Measurements from ENCODE around the gene SNTB2. TPM values are rescaled to one million over a fixed set of nuclear protein-coding genes. Genes with fewer than 3 reads are reported as not detected.

SNTB2 gene
- total and polyA plus RNA-seq, 9 of the 15 experiments (the other 6 are each of a cell fraction or from before 2014, with no cell fraction given) = 1.2 to 13.7 (median 5.7) TPM

DNA sequence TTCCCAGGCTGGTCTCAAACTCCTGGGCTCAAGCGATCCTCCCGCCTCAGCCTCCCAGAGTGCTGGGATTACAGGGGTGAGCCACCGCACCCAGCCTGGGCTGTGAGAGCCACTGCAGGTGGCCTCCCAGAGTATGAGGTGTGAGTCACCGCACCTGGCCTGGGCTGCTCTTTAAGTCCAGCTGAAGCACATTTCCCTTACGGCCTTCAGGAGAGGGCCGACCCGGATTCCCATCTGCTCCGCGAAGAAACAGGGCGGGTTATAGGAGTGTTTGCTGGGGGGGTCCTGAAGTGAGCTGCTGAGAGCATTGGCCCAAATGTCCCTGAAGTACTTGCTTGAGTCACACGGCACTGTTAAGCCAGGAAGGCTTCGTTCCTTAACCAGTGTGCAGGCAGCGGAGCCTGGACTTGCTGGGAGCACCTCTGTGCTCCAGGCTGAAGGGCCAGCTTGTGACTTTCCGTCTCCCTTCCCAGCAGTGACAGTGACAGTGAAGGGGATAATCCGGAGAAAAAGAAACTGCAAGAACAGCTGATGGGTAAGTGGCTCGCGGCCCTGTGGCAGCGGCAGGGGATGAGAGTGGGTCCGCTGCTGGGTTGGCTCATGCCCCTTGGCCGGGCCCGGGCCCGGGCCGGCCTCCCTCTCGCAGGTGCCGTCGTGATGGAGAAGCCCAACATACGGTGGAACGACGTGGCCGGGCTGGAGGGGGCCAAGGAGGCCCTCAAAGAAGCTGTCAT is 131.4 kb downstream of the SNTB2 start:
- FAIRE-seq (no peak), ATAC-seq (no peak), DNase-seq (ENCODE audit: extremely low read depth in 1 of 4, low spot score in 3 of 4) (no peak)
- WGBS (ENCODE audit: insufficient coverage, low coverage, missing lambda C conversion rate) = 91% methylated on average over 24 of the region's 30 CpGs
- no TSS peak for BruUV-seq (replicated peaks)
- Histone ChIP-seq H4K20me1 (replicated peaks; ENCODE audit: control insufficient read depth, insufficient read depth, low read length) (peaks cover 10% of the 10 kb centered on the region; the same call in 1 of the 2 replicates), H3K27me3 (ENCODE audit: control insufficient read depth in 2 of 2, insufficient read depth in 2 of 2, low read length in 2 of 2) (no peaks in the 10 kb centered on the region), H3K9me3 (replicated peaks; ENCODE audit: control insufficient read depth, insufficient read depth, low read depth, low read length) (no peaks in the 10 kb centered on the region), H3K79me2 (ENCODE audit: control insufficient read depth, insufficient read depth, low read length) (peaks cover 39% of the 10 kb centered on the region), H3K36me3 (ENCODE audit: control insufficient read depth, insufficient read depth, low read length) (peaks cover 94% of the 10 kb centered on the region), H3K4me1 (replicated peaks in 1 of 2; ENCODE audit: control insufficient read depth in 2 of 2, insufficient read depth in 2 of 2, low read length in 2 of 2) (peaks cover 2 to 14% of the 10 kb centered on the region in 2 experiments; a peak in 4 of 5 replicates), H2AFZ (ENCODE audit: low read depth, low read length) (no peak overlapping the region), H3K27ac (ENCODE audit: extremely low read depth, low read depth, low read length) (no peak overlapping the region), H3K9ac (ENCODE audit: insufficient read depth in 1 of 2, low read depth in 2 of 2, low read length in 2 of 2) (no peak overlapping the region; a peak in 1 of 4 replicates), H3K4me3 (no peak overlapping the region), H3K4me2 (ENCODE audit: insufficient read depth, low read length) (no peak overlapping the region), H3K9me1 (ENCODE audit: control insufficient read depth, insufficient read depth, low read length) (no peaks in the 10 kb centered on the region)
- ChIA-PET POLR2A (interaction anchor here (0.6 to 5.5 kb wide), 5 partner anchors 10 to 406 kb away, joined by 3 to 51 read pairs (median 3); partner anchors contain the start of gene PDF), CTCF (ENCODE audit: low intra/inter-chr PET ratio) (no interaction called here)
- no peak for TF ChIP-seq YY1 (IDR thresholded peaks at IDR 0.05; ENCODE audit: borderline replicate concordance in 1 of 3, control insufficient read depth in 1 of 3, extremely low read depth in 1 of 3, insufficient read depth in 3 of 3, insufficient read length in 1 of 3, insufficient replicate concordance in 2 of 3, low read depth in 1 of 3, low read length in 2 of 3)
- TF ChIP-seq ZNF75A (CRISPR knock-in tag; IDR thresholded peaks at IDR 0.05) = no peak
- no peak for TF ChIP-seq ARNT (IDR thresholded peaks at IDR 0.05)
- peak; percentile 43; the same call in 1 of the 2 replicates for TF ChIP-seq RBFOX2 (IDR thresholded peaks at IDR 0.05; ENCODE audit: low read depth, low read length)
- TF ChIP-seq POLR2G (IDR thresholded peaks at IDR 0.05; ENCODE audit: low read depth, low read length) = peak; percentile 35; the same call in 1 of the 2 replicates
- no peak for TF ChIP-seq KHSRP (IDR thresholded peaks at IDR 0.05)
- TF ChIP-seq ATF7 (IDR thresholded peaks at IDR 0.05) = no peak
- intact Hi-C loops (cut with micrococcal nuclease) (no loop called here), in situ Hi-C loops (cut with MboI) (no loop called here)

Data from K562 (cell line).